CD4-positive, alpha-beta T cell treated with Interleukin-12 subunit alpha and Interleukin-12 subunit beta, for 1 hour (primary cell): ENCODE data around the gene TUT7.
"Not testable (repeated sequence)": the region's sequence is repeated elsewhere in the genome, so short reads cannot be mapped to it uniquely, and the experiment has no call there.

Experiments used
- DNase-seq: peaks from one replicate; pipeline ENCODE4 v3.0.0-alpha.2; 2020

The TUT7 gene

GRCh38 chr9:86303316-86303975 lies 50.8 kb downstream of the TUT7 start:
- peak; percentile 49 for DNase-seq

- no peak for DNase-seq
These were observed 52.5 kb downstream of the TUT7 start for GRCh38 chr9:86301686-86302085.

GRCh38 chr9:86300701-86301100 lies 53.5 kb downstream of the TUT7 start:
- no peak for DNase-seq

GRCh38 chr9:86298873-86299272 lies 55.3 kb downstream of the TUT7 start:
- no peak for DNase-seq

DNA sequence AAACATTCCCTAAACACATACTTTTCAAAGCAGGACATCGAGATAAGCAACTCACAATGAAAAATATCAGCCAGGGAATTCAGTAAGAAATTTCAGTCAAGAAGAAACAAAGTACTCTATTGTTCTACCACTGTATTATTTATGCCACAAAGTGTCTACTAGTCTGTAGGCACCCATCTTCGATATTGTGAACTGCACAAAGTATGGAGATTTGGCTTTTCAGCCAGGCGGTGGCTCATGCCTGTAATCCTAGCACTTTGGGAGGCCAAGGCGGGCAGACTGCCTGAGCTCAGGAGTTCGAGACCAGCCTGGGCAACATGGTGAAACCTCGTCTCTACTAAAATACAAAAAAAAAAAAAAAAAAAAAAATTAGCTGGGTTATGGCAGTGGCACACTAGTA lies 63.9 kb downstream of the TUT7 start:
- not testable (repeated sequence) for DNase-seq

DNA sequence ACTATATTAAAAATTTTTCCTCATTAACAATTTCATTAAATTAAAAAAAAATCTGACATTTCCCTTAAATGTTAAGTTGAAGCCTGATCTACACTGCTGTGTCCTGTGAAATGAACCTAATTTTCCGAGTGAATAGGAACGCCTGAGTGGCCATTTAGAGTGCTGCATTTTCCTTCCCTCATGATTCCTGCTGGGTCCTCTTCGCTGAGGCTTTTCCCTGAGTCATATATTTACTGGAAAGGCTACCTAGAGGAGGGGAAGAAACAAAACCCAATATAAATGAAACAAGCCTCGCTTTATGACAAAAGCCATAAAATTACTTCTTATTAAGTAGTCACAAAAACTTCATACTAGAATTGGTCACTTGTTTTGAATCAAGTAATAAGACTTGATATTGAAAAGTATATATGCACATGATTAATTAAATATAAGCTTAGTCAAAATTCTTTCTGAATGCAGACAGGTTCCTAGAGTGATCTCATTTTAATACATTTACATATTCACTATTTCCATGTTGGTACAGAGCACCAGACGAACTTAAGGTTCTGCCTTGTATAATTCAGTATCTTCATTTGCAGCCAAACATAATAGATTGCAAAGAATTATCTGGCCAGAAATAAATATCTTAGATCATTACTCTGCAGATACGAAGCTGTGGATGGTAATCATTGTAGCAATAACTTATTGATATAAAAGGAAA lies 65.6 kb downstream of the TUT7 start:
- DNase-seq = no peak

DNA sequence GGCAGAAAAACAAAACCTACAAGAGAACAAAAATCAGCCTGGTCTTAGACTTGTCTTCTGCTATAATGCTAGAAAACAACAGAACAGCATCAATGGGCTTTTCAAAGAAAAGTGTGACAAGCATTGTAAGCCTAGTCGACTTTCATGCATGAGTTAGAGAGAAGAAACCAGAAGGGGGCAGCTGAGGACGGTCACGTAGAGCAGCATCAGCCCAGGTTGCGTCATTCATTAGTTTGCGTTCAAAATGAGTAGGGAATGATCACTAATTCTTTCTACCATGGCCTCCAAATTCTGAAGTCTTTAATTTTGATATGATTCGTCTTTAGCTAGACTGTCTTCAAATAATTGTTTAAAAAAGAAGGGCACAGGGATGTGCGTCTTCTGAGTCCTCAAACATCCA lies 67.2 kb downstream of the TUT7 start:
- DNase-seq = no peak

DNA sequence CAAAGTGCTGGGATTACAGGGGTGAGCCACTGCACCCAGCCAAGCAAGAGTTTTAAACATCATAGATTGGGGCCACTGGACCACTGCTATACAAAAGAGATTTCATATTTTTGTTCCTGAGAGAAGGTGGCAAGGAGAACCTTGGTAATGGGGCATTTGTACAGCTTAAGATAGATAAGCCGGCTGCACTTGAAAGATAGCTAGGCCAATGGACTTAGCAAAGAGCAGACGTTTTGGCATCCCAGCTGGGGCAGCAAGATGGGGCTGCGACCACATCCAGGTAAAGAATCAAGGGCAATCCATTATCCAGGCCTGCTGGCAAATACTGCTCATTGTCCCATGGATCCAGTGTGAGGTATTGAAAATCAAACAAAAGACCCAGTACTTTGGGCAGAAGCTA lies 67.9 kb downstream of the TUT7 start:
- DNase-seq = no peak

DNA sequence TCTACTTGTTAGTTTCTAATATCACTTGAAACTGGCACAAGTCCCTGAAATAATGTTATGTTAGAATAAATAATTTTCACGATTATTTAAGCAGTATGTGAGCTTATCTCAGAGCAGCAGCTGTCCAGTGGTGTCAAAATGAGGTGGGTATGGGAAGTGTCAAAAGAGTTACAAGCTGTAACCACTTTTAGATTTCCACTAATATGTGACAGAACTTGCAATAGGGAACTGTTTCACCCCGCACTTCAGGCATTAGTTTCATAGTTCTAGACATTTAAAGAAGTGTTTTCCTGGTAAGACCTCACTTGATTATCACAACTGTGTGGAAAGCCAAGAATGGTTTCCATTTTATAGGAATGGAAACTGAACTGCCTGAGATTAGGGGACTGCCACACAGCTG lies 68.9 kb downstream of the TUT7 start:
- DNase-seq = no peak

- DNase-seq = no peak
These were observed 71.2 kb downstream of the TUT7 start for GRCh38 chr9:86282979-86283535.

DNA sequence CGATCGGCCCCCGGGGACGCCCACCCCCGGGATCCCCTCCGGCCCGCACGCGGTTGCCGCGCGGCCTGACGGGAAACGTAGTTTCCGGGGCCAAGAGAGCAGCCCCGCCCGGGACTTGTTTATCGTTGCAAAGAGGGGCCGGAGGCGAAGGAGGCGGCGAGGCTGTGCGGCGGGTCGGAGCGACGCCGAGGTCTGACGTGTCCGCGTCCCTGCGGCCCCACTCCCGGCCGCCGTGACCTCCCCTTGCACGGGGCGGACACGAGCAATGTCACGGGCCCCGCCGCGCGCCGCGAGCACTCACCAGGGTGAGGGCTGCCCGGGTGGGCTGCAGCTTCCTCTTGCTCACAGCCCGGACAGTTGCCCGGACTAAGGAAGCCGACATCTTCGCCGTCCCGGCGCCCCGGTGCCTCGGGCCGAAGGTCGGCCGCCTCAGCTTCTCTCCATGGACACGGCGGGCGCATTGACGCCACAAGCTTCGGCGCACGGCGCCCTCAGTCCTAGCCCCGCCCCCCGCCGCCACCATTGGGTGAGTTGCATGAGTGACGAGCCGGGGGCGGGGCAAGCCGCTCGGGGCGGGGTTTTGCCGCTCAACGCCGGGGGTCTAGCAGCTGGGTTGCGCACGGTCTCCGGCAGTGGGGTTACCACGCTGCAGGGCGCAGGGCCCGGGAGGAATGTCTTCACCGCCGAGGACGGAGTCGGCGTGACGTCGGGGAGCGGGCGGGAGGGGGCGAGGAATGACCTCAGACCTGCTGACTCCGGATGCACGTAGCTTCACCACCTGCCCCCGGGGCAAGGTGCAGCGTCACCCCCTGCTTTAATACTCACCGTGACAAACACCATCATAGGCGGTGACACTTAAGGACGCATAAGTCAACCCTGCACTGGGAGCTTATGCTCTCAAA lies 71.9 kb downstream of the TUT7 start, which contains the start of gene ISCA1:
TSS of gene ISCA1 (minus strand) at position 462 of the 902 bp plus-strand sequence. CDS start at position 382, 80 bp downstream.
- DNase-seq = peak; percentile 97

DNA sequence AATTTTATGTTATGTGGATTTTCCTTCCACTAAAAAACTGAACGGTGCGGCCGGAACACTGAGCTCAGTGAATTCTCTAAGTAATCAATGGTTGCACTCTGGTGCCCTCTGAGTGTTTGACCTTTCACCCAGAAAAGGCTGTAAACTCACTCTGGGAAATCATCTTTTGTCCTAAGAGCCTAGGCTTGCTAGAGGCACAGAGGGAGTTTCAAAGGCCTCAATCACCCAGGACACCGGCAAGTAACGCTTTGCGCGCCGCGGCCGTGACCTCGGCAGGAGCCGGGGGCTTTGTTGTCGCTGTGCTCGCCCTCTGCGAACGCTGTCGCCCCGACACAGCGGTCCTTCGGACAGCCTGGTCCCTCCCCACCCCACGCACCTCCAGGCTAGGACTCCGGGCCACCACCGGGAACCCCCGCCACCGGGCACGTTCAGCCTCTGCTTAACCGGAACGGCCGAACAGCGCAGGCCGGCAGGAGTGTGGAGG lies 72.6 kb downstream of the TUT7 start:
- DNase-seq = no peak

DNA sequence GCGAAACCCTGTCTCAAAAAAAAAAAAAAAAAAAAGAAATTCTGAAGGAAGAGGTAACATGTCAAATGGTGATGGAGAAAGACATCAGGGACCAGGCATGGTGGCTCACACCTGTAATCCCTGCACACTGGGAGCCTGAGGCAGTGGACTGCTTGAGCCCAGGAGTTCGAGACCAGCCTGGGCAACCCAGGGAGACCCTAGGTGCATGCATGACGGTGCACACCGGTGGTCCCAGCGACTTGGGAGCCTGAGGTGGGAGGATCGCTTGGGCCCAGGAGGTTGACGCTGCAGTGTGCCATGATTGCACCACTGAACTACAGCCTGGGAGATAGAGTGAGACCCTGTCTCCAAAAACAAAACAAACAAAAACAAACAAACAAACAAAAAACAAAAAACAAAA lies 73.6 kb downstream of the TUT7 start:
- no peak for DNase-seq

GRCh38 chr9:86279839-86280238 lies 74.4 kb downstream of the TUT7 start:
- no peak for DNase-seq

GRCh38 chr9:86277072-86277471 lies 77.1 kb downstream of the TUT7 start:
- no peak for DNase-seq

- DNase-seq = no peak
These were observed 78.2 kb downstream of the TUT7 start for GRCh38 chr9:86275962-86276361.

GRCh38 chr9:86274821-86275643 lies 79.2 kb downstream of the TUT7 start:
- no peak for DNase-seq

DNA sequence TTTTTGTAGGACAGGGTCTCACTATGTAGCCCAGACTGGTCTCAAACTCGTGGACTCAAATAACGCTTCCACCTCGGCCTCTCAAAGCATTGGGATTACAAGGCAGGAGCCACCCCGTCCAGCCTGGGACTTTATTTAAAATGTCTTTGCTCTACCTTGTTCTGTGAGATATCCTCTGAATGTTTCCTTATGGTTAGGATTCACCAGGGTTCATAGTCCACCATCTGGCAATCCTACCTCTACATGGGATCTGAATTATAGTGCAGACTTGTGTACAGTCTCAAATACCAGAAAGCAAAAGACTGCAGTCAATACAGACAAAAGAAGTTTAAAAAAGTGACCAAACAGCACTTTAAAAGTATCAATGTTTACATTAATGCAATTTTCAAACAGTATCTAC lies 82.0 kb downstream of the TUT7 start:
- DNase-seq = no peak

DNA sequence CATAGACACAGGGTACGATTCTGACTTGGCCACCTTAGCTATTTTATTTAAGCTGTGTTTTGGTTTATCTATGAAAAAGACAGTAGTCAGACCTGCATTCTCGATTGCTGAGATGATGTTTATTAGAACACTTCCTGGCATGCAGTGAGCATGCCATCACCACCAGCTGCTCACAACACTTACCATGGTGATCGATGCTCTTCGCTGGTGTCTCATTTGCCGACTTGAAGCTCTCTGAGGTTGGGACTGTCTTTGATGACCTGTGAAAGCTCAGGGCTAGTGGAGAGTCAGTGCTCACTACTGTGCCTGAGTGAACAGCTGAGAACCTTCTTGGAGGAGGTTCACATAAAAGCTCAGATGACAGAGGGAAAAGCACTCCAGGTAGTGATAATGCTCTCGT lies 90.3 kb downstream of the TUT7 start:
- DNase-seq = no peak

DNA sequence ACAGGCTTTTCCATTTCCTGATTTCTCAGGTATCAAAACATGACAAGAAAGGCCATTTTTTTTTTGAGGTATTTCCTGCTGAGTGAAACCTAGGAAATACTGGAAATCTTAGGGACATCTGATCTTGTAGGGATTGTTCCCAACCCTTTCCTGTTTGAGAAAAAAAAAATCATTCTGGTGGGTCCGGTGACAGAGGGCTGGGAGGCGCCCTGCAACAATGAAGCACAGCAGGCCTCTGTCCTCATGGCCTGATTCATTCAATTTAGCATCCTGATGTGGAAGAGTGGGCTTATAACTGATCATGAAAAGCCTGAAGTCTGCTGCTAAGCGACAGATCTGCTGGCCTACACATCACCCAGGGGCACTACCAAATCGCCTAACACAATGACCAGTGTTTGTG lies 91.7 kb downstream of the TUT7 start:
- no peak for DNase-seq

DNA sequence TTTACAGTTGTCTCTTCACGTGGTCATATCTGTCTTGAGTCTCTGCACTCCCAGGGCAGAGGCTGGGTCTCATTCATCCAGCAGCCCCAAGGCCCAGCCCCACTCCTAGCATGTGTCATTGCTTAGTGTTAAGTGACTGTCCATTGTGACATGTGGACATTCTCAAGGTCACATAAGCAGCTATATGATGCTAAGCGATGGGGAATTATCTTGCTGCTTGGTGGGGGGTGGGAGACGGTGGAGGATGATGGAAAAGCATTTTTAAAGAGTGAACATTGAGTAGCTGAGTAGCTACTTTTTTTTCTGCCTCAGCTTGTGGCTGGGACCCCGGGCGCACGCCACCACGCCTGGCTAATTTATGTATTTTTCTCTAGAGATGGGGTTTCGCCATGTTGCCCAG lies 94.7 kb downstream of the TUT7 start, which contains the start of gene C9orf153:
TSS of gene C9orf153 (minus strand) at position 101 of the 400 bp plus-strand sequence. CDS start 30,054 bp downstream, outside the sequence.
- DNase-seq = no peak

DNA sequence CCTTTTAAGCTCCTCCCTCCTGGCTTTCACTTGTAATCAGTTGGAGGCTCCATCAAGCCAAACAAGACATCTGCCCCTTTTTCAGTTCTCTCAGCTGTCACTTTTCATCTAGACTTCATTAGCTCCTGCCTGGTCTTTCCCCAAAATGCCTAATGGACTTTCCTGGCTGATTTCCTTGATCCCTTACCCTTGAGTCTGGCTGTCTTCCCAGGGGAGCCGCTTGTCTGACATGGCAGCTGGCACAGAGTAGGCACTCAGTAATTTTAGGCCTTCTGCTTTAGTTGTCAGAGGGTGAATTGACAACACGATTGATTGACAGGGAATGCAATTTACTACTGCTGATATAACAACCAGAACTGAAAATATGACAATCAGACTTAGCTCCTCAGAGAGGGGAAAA lies 96.8 kb downstream of the TUT7 start:
- no peak for DNase-seq
